ENCODE results near the gene LTBP4. TPM values are rescaled to one million over a fixed set of nuclear protein-coding genes. Genes with fewer than 3 reads are reported as not detected.

Gene LTBP4
- total RNA-seq, 1 donor from 2014 or later, result 93.6 TPM

- TF ChIP-seq CTCF (IDR thresholded peaks at IDR 0.05), result no peak
- peak overlapping the region; percentile 98 for H3K27ac Mint-ChIP-seq (ENCODE audit: unreplicated experiment)
- DNase-seq (ENCODE audit: extremely low spot score, unreplicated experiment), result no peak
Measured at GRCh38 chr19:40612831-40613689, 11.9 kb downstream of the LTBP4 start.

GRCh38 chr19:40613690-40614621, 12.8 kb downstream of the LTBP4 start:
- Mint-ChIP-seq H3K9me3 (ENCODE audit: unreplicated experiment) (no peaks in the 10 kb centered on the region), H3K4me1 (ENCODE audit: unreplicated experiment) (peaks cover 25% of the 10 kb centered on the region), H3K36me3 (ENCODE audit: unreplicated experiment) (peaks cover 7% of the 10 kb centered on the region), H3K4me3 (ENCODE audit: unreplicated experiment) (peak overlapping the region; percentile 93), H3K27me3 (ENCODE audit: unreplicated experiment) (no peaks in the 10 kb centered on the region), H3K27ac (ENCODE audit: unreplicated experiment) (peak overlapping the region; percentile 98)
- TF ChIP-seq CTCF (IDR thresholded peaks at IDR 0.05), result no peak
- peak; percentile 93 for DNase-seq (ENCODE audit: extremely low spot score, unreplicated experiment)

More at GRCh38 chr19:40612831-40613689, 11.9 kb downstream of the LTBP4 start:
- H3K4me1 Mint-ChIP-seq (ENCODE audit: unreplicated experiment), result peaks cover 27% of the 10 kb centered on the region
- peak overlapping the region; percentile 93 for H3K4me3 Mint-ChIP-seq (ENCODE audit: unreplicated experiment)
- H3K9me3 Mint-ChIP-seq (ENCODE audit: unreplicated experiment), result no peaks in the 10 kb centered on the region
- H3K36me3 Mint-ChIP-seq (ENCODE audit: unreplicated experiment), result peaks cover 6% of the 10 kb centered on the region
- peaks cover 2% of the 10 kb centered on the region for H3K27me3 Mint-ChIP-seq (ENCODE audit: unreplicated experiment)

GRCh38 chr19:40614622-40615411, 13.6 kb downstream of the LTBP4 start:
- peak overlapping the region; percentile 98 for H3K27ac Mint-ChIP-seq (ENCODE audit: unreplicated experiment)
- H3K27me3 Mint-ChIP-seq (ENCODE audit: unreplicated experiment), result no peaks in the 10 kb centered on the region
- peaks cover 10% of the 10 kb centered on the region for H3K36me3 Mint-ChIP-seq (ENCODE audit: unreplicated experiment)
- no peak for DNase-seq (ENCODE audit: extremely low spot score, unreplicated experiment)
- peak overlapping the region; percentile 93 for H3K4me3 Mint-ChIP-seq (ENCODE audit: unreplicated experiment)
- H3K9me3 Mint-ChIP-seq (ENCODE audit: unreplicated experiment), result no peaks in the 10 kb centered on the region
- TF ChIP-seq CTCF (IDR thresholded peaks at IDR 0.05), result no peak
- peaks cover 23% of the 10 kb centered on the region for H3K4me1 Mint-ChIP-seq (ENCODE audit: unreplicated experiment)

- Mint-ChIP-seq H3K9me3 (ENCODE audit: unreplicated experiment) (no peaks in the 10 kb centered on the region), H3K27me3 (ENCODE audit: unreplicated experiment) (no peaks in the 10 kb centered on the region), H3K4me3 (ENCODE audit: unreplicated experiment) (no peak overlapping the region), H3K4me1 (ENCODE audit: unreplicated experiment) (peaks cover 12% of the 10 kb centered on the region), H3K27ac (ENCODE audit: unreplicated experiment) (no peak overlapping the region), H3K36me3 (ENCODE audit: unreplicated experiment) (peaks cover 13% of the 10 kb centered on the region)
- no peak for DNase-seq (ENCODE audit: extremely low spot score, unreplicated experiment)
- no peak for TF ChIP-seq CTCF (IDR thresholded peaks at IDR 0.05)
Measured at GRCh38 chr19:40616178-40616577, 15.0 kb downstream of the LTBP4 start.
